A549 (cell line): Measurements from ENCODE around the gene DIP2C.

Source experiments
- HDAC2 ChIP-seq: fragments of 200-600 bp; sonication (generic); IDR thresholded peaks from 2 replicates; pipeline ENCODE4 v1.6.1; 2016
- TF ChIP-seq, protein P1 (sequence below): IDR thresholded peaks from 2 replicates; pipeline ENCODE4 v1.6.1; 2012
- TF ChIP-seq, protein P2 (sequence below): IDR thresholded peaks from 2 replicates; pipeline ENCODE4 v1.6.1; 2012
- TF ChIP-seq, protein P3 (sequence below): fragments of 200-600 bp; sonication (generic); IDR thresholded peaks from 2 replicates; pipeline ENCODE4 v1.6.1; 2016; ENCODE audit warnings: antibody characterized with exemption, mild to moderate bottlenecking, moderate library complexity

DNA sequence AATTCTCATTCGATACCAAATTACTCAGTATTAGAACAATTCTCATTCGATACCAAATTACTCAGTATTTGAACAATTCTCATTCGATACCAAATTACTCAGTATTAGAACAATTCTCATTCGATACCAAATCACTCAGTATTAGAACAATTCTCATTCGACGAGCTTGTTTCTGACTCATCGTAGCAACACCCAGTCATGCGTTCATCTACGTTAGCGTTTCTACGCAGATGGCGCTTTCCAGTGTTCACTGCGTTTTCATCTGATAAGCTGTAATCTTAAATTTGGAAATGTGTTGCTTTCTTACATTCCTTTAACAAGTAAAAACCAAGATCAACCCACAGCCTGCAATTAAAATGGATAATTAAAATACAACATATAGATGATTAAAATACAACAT, 277.9 kb downstream of the DIP2C start:
- TF ChIP-seq, protein P1, sequence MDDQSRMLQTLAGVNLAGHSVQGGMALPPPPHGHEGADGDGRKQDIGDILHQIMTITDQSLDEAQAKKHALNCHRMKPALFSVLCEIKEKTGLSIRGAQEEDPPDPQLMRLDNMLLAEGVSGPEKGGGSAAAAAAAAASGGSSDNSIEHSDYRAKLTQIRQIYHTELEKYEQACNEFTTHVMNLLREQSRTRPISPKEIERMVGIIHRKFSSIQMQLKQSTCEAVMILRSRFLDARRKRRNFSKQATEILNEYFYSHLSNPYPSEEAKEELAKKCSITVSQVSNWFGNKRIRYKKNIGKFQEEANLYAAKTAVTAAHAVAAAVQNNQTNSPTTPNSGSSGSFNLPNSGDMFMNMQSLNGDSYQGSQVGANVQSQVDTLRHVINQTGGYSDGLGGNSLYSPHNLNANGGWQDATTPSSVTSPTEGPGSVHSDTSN, result no peak
- TF ChIP-seq, protein P2, sequence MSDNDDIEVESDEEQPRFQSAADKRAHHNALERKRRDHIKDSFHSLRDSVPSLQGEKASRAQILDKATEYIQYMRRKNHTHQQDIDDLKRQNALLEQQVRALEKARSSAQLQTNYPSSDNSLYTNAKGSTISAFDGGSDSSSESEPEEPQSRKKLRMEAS, result no peak
- TF ChIP-seq HDAC2, result no peak
- TF ChIP-seq, protein P3, sequence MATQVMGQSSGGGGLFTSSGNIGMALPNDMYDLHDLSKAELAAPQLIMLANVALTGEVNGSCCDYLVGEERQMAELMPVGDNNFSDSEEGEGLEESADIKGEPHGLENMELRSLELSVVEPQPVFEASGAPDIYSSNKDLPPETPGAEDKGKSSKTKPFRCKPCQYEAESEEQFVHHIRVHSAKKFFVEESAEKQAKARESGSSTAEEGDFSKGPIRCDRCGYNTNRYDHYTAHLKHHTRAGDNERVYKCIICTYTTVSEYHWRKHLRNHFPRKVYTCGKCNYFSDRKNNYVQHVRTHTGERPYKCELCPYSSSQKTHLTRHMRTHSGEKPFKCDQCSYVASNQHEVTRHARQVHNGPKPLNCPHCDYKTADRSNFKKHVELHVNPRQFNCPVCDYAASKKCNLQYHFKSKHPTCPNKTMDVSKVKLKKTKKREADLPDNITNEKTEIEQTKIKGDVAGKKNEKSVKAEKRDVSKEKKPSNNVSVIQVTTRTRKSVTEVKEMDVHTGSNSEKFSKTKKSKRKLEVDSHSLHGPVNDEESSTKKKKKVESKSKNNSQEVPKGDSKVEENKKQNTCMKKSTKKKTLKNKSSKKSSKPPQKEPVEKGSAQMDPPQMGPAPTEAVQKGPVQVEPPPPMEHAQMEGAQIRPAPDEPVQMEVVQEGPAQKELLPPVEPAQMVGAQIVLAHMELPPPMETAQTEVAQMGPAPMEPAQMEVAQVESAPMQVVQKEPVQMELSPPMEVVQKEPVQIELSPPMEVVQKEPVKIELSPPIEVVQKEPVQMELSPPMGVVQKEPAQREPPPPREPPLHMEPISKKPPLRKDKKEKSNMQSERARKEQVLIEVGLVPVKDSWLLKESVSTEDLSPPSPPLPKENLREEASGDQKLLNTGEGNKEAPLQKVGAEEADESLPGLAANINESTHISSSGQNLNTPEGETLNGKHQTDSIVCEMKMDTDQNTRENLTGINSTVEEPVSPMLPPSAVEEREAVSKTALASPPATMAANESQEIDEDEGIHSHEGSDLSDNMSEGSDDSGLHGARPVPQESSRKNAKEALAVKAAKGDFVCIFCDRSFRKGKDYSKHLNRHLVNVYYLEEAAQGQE, result no peak
